Fibroblast of skin of abdomen (primary cell): Measurements from ENCODE around the gene ZMAT5.

Source experiments
- DNase-seq: peaks from one replicate; pipeline ENCODE4 v3.0.0-alpha.2; 2013

The ZMAT5 gene

GRCh38 chr22:29729161-29729560 lies 37.6 kb downstream of the ZMAT5 start:
- no peak for DNase-seq

- peak; percentile 38 for DNase-seq
Measured at GRCh38 chr22:29727131-29727523, 39.7 kb downstream of the ZMAT5 start.

DNA sequence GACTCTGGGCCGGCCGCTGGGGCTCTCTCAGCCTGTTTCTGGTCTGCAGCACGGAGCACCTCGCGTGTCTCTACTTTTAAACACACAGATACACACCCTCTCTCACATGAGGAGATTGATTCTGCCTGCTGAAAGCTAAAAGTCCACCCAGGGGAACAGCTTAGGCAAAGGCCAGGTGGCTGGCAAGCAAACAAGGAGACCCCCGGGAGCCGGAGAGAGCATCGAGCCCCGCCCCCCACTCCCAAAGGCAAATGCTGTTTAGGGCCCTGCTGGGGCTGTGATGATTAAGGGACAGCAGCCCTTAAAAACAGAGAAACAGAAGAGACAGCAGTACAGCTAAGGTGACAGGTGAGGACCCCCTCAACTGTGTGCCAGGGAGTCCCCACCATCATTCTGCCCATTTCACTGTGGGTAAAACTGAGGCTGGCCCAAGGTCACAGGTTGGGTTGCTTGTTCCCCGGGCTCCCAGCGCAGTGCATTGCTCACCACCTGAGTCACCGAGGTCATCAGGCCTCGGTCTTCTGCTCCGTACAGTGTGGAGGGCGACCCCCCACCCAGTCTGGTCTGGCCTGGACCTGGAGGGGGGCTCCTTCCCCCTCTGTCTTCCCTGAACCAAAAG lies 40.2 kb downstream of the ZMAT5 start:
- DNase-seq = no peak

DNA sequence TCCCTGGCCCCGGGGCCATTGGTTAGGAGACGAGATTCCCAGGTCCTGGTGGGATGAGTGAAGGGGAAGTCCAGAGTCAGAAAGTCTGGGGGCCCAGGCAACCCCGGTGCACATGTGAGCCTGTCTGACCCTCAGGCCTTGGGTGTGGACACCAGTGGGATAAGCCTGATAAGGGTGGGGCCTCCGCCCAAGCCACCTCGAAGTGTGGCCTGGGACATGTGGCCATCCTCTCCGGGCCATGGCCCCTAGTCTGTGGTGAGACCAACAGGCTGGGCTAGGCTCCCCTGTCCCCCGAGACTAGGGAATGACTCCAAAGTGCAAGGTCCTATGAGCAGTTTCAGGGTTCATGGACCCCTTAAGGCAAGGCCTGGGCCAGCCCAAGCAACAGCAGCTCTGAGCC lies 40.7 kb downstream of the ZMAT5 start:
- no peak for DNase-seq

DNA sequence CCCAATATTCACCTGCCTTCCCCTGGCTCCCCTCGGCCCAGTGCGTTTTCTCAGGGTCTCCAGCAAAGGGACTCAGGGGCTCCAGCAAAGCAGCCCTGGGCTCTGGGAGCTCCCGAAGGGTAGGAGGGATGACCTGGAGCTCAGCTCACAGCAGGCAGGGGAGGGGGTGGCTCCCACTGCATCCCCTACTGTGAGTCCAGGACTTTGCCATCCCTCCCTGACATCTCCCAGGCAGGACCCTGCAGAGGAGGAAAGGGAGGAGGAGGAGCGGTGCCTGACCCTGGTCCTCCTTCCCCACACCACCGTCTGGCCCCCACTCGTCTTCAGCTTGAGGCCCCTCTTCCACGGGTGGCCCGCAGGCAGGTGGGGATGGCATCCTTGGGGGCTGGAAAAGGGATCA lies 42.0 kb downstream of the ZMAT5 start:
- DNase-seq = no peak

- no peak for DNase-seq
Measured at GRCh38 chr22:29723766-29724165, 43.0 kb downstream of the ZMAT5 start.

DNA sequence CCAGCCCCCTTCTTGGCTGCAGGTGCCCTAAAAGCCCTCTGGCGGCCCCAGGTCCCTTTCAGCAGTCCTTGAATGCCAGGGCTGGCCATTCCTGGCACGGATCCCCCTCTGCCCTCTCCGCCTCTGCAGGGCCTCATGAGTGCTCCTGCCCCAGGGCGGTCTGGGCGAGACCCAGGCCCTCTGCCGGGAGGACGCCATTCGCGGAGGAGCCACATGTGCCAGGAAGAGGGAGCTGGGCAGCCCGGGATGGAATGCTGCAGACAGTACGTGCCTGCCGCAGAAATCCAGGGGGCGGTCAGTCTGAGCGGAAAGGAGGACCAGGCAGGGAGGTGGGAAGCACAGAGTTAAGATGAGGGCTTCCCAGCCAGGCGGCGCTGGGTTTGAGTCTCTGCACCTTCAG lies 44.2 kb downstream of the ZMAT5 start:
- DNase-seq = no peak

DNA sequence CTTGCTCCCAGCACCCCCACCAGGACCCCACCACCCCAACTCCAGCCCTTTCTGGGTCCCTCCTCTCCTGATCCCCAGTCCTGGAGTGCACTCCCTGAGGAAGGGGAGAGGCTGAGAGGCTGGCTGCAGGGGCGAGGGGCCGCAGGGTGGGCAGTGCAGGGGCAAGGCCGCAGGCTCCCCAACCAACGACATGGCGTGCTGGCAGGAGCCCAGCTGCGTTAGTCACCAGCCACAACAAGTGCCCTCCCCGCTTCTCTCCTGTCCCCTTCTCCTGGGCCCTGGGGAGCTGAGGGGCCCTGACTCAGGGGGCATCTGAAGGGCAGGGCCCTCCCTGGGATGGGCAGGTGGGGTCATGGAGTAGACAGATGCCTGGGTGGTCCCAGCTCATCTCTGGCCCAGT lies 44.7 kb downstream of the ZMAT5 start:
- DNase-seq = no peak

DNA sequence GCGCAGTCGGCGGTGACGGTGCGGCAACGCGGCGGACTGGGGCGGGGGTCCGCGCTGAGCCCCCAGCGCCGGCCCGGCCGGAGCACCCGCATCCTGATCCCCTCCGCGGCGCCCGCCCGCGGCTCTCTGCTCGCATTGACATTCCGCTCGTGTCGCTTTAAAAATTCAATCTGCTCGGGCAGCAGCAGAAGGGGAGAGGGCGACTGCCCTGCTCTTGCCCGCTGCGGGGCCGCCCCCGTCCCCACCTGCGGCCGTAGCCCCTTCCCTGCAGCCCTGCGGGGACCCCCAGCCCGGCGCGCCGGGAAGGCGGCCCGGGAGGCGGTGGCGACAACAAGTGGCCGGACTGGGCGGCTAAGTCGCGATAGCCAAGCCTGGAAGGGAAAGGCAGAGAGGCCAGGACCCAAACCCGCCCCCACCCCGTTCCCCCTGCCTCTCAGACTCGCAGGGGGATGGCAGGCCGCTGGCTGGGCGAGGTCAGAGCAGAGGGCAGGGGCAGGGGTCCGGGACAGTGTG lies 45.9 kb downstream of the ZMAT5 start:
- no peak for DNase-seq

GRCh38 chr22:29719899-29720645 lies 46.7 kb downstream of the ZMAT5 start, which contains the start of gene CABP7:
Gene CABP7 (plus strand): TSS chr22:29720003. CDS start chr22:29720425, 422 bp downstream.
- no peak for DNase-seq

- DNase-seq = no peak
Measured at GRCh38 chr22:29718949-29719898, 47.6 kb downstream of the ZMAT5 start.

GRCh38 chr22:29717789-29718188 lies 49.0 kb downstream of the ZMAT5 start:
- no peak for DNase-seq

DNA sequence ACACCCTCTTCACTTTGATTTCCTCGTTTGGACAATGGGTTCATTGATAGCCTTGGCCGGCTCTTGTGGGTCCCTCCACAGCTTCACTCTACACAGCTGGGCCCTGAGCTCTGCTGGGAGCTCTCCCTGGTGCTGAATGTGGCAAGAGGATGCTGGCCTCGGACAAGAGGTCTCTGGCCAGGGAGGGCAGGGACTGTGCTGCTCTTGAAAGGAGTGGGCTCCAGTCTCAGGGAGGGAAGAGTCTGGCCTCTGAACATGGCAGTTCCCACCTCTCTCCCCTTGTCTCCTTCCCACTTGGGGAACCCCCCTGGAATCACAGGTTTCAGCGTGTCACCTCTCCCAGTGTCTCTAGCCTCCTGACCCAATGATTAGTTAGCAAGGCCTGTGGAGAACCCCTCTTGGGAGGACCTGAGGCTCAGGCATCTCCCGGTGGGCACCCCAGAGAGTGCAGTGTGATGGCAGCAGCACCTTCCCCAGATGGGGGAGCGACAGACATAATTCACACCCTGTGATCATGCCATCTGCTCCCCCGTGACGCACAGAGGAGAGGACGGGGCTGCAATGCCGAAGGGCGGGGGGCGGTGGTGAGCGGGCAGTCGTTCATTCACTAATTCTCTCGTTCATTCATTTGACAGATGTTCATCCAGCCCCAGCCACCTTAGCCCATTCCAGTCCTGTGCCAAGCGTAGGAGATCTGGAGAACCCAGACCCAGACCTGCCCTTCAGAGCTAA lies 49.8 kb downstream of the ZMAT5 start:
- peak; percentile 65 for DNase-seq

DNA sequence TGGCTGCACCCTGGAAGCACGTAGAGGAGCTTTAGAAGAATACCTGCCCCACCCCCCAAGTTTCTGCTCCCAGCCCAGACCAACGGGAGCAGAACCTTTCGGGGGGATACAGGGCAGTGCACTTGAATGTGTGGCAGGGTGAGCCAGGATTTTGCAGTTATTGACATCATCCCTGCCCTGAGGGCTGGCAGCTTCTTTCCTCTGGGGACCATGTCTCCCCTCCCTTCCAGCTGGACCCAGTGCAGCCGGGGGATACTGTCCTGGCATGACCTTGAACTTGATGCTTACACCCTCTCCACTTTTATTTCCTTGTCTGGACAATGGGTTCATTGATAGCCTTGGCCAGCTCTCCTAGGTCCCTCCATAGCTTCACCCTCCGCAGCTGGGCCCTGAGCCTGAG lies 51.1 kb downstream of the ZMAT5 start:
- DNase-seq = no peak

GRCh38 chr22:29715240-29715639 lies 51.6 kb downstream of the ZMAT5 start:
- no peak for DNase-seq

- no peak for DNase-seq
Measured at GRCh38 chr22:29713156-29713727, 53.6 kb downstream of the ZMAT5 start.

GRCh38 chr22:29712119-29712518 lies 54.7 kb downstream of the ZMAT5 start:
- no peak for DNase-seq

- DNase-seq = no peak
Measured at GRCh38 chr22:29710922-29711593, 55.7 kb downstream of the ZMAT5 start.

DNA sequence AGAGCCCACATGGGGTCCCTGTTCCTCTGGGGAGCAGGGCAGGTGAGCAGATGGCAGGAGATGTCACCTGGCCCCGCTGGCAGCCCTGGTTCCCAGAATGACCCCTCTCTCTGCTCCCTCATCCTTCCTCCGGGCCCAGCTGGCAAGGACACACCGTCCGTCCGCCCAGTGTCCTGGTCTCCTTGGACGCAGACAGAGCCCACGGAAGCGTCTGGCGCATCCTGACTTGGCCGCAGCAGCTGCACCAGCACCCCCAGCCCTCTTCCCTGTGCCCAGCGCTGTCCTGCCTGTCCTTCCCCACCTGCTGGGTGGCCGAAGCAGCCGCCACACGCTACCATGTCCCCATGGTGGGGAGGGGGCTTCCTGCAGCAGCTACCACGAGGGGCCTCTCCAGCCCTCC lies 56.6 kb downstream of the ZMAT5 start:
- no peak for DNase-seq

GRCh38 chr22:29707471-29707870 lies 59.3 kb downstream of the ZMAT5 start:
- no peak for DNase-seq

DNA sequence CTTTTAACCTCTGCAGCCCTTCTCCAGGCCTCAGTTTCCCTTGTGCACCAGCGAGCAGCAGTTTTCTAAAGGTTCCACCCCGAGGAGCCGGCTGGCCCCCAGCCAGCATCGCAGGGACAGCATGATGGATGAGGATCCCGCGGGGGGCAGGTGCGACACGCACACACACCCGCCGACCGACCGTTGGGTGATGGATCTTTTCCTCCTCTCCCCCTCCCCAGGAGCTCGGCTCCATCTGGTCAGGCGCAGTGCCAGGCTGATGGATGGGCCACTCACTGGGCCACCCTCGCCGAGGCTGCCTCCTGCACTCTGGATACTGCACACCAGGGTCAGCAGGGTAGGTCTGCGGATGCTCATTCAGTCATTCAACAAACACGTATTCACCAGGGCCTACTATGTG lies 59.8 kb downstream of the ZMAT5 start:
- DNase-seq = no peak
